NCI-H524 treated with DMSO at 0.1 percent for 48 hours (cell line): Measurements from ENCODE around the gene PLXNA3.

ENCODE experiments used
- DNase-seq: peaks from one replicate; lab custom pipeline; 2025; lab: John Stamatoyannopoulos, UW

PLXNA3 gene

DNA sequence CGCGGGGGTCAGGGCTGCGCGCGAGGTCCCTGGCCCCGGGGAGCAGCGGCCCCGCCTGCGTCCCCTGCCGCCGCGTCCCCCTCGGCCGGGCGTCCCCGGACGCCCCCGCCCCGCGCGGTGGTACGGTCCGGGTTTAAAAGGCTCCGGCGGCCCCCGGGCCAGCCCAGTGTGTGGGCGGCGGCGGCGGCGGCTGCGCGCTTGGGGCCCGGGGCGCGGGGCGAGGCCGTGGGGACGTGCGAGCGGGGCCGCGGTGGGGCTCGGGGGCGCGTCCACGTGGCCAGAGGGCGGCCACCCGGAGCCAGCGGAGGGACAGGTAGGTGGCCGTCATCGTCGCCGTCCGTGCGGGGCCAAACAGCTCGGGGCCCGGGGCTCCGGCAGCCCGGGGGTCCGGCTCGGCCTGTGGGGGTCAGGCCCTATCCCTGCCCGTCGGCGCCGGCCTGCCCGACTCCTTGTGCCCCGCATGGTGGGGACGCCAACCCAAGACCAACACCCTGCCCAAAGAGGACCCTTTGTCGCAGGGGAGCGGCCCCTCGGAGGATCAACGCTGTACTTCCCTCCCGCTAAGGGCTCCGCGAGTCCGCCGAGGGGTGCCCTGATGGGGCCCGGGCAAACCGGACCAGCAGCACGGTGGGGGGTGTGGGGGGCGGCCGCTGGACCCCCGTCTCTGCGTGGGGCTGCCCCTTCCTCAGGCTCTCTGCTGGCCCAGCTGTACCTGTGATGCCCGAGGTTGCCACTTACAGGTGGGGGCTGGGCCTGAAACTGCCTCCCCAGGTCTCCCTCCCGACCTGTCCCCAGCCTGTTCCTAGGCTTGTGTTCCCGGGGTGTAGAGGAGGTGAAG lies at the start of gene PLXNA3:
TSS of gene PLXNA3 (plus strand) at position 166 of the 838 bp plus-strand sequence. CDS start 1,903 bp downstream, outside the sequence.
- no peak for DNase-seq

DNA sequence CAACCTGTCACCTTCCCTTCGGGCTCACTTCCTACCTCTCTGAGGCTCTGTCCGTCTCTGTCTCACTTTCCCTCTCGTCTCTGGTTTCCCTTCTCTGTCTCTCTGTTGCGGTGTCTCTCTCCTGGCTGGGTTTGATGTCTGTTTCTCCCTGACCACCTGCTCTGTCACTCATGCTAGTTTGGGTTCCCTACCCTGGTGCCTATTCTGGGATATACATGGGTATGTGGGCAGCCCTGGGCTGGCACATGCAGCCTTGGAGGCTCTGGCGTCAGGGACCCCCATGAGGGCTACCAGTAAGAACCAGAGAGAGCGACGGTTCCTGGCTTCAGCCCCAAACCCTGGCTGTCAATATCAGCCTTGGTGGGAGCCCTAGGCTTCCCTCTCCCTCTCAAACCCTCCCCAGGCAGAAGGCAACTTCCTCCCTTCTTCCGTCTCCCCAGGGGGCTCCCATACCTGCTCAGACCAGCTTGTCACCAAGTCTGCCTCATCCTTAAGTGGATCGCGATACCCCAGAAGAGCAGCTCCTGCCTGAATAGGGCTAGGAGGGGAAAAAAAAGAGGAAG lies 49.3 kb upstream of the PLXNA3 start:
- no peak for DNase-seq

DNA sequence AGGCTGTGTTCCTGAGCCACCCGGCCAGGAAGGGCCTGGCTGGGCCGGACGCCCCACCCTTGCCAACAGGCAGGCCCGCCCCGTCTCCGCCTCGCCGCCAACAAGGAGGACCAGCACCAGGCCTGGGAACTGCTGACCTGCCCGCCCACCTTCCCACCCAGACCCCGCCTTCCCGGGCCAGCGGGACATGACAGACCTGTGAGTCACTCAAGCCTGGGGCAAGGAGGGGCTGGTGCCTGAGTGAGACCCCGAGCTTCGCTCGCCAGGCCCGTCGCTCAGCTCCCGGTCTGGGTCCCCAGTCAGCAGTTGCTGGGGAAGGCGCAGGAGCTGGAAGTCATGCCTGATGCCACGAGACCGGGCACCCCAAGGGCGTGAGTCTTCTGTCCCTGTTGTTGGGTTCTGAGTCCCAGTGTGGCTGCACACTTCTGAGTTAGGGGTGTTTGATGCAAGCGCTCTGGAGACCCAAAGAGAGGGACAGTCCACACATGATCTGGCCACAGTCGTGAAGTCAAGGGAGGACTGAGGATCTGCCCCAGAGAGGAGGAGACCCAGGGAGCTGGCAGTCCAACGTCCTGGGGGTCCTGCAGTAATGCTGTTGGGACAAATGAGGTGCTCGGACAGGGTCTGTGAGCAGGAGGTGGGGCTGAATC lies 48.7 kb upstream of the PLXNA3 start, which contains the start of gene DNASE1L1:
TSS of gene DNASE1L1 (minus strand) at position 33 of the 650 bp plus-strand sequence. CDS start 3,686 bp downstream, outside the sequence.
- DNase-seq, result no peak

DNA sequence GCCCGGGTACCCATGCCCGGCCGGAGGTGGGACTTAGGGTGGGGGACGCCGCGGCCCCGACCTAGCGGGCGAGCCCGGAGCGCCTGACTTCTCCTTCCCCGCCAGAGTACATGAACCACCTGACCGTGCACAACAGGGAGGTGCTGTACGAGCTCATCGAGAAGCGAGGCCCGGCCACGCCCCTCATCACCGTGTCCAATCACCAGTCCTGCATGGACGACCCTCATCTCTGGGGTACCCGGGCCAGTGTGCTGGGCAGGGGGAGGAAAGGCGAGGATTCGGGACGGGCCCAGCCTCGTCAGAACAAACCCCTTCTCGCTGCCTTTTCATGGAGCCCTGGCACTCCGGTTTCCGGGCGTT lies 46.1 kb upstream of the PLXNA3 start:
- no peak for DNase-seq

DNA sequence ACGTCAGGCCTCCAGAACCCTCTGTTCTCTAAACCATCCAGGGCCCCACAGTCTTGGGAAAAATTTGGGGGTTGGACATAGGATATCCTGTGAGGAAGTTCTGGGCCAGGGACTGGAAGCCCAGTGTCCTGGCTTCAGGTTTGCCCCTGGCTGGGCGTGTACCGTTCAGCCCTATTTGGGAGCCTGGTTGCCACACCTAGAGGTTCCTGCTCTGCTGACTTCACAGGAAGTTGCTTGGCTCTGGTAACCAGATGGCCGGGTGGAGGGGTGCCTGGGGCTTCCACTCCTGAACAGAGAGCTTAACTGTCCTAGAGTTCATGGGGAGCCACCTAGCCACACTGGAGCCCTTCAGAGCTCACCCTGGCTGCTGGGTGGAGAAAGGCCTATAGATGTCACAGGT lies 45.6 kb upstream of the PLXNA3 start:
- DNase-seq, result no peak

DNA sequence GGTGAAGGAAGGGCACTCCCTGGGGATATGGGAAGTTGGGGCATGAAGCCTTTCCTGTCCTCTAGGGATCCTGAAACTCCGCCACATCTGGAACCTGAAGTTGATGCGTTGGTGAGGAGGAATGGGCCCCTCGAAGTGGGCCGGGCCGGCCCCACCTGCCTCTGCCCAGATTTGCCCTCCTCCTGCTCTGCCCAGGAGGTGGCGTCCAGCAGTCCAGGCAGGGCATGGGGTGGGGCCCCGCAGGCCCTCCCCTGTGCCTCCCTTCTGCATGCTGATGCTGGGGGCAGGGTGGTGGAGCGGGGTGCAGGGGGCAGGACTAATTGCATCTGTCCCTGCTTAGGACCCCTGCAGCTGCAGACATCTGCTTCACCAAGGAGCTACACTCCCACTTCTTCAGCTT lies 44.9 kb upstream of the PLXNA3 start:
- DNase-seq, result no peak

DNA sequence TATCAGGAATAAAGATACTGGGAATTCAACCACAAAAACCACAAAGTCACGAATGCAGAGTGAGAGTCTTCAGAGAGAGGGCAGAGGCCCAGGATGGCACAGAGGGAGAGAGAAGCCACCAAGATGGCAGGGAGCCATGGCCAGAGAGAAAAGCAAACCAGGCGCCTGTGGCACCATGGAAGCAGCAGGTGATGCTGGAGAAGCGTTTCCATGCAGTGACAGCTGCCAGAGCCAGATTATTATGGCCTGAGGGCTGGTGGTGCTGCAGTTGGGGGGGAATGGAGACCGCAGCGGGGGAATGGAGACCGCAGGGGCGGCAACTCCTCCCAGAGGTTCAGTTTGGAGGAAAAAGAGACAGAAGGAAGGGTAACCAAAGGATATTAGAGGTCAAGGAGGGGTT lies 40.9 kb upstream of the PLXNA3 start:
- no peak for DNase-seq

DNA sequence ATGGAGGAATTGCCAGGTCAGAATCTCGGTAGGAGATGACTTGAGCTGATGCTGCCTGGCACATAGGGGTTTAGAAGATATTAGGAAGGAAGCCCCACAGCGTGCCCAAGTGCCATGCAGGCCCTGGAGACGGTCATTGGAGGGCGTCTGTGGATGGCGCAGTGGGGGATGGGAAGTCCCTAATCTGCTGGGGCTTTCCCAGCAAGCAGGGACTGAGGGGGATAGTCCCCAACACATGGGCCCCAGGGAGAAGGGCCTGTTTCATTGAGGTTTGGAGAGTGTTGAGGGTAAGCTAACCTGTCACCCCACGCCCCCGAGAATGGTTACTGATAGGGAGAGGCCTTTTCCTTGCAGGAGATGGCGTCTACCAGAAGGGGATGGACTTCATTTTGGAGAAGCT lies 38.9 kb upstream of the PLXNA3 start:
- no peak for DNase-seq

DNA sequence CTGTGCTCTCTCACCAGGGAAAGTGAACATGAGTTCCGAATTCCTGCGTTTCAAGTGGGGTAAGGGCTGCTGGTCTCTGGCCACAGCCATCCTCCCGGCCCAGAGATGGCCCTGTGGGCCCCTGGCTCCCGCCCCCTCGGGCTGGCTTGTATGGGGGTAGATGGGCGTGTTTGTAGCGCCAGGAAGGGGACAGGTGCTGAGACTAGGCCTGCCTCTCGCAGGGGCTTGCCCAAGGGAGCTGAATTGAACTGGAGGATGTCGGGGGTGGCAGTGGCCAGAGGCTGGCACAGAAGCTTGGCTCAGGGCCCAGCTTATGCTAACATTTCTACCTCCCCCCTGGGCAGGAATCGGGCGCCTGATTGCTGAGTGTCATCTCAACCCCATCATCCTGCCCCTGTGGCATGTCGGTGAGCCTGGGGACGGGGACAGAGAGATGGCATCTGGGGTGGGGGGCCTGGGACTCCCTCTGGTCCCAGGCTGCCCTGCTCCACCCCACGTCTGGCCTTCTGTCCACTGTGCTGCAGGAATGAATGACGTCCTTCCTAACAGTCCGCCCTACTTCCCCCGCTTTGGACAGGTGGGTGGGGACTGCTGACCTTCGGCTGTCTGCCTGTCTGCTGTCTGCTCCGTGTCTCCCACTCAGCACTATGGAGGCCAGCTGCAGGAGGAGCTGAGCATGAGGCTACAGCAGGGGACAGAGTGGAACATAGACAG lies 38.2 kb upstream of the PLXNA3 start:
- no peak for DNase-seq

DNA sequence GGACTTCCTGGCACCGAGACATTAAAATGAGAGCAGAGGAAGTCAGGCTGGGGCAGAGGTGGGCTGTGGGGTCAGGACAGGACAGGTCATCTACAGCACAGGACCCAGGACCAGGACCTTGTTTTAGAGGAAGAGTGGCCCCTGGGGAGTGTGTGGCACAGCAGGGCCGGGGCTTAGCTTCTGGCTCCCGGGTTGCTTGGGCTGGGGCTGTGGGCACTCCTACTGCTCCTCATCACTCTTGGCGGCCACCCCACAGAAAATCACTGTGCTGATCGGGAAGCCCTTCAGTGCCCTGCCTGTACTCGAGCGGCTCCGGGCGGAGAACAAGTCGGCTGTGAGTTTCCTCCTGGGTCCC lies 37.7 kb upstream of the PLXNA3 start:
- no peak for DNase-seq

DNA sequence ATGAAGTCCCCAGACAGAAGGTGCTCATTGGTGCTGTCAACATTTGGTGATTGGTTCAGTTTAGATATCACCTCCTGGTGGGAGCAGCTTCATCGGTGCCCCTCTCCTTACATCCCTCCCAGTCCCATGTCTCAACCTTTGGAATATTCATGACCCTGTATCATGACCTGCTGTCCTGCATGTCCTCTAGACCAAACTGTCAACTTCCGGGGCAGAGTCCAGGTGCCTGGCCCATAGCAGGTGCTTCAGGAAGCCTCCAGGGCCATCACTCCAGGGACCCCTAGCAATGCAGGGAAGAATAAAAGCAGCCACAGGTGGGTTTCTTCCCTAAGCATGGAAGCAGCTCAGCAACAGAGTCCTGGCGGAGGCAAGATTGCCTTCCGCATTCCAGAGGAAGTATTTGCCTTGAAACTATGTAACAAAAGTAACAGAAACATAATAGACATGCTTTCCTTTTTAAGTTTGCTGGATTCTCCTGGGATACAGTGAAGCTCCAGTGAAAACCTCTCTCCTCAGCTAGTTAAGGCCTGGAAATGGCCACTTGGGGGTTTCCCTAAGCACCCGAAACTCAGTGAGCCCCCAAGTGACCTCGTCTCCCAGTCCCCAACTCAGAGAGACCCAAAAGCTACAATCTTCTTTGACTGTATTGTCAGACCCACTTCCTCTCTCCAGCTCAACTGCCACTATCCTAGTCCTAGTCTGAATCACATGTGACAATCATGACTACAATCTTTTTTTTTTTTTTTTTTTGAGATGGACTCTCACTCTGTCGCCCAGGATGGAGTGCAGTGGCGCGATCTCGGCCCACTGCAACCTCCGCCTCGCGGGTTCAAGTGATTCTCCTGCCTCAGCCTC lies 30.9 kb upstream of the PLXNA3 start:
- DNase-seq, result no peak

DNA sequence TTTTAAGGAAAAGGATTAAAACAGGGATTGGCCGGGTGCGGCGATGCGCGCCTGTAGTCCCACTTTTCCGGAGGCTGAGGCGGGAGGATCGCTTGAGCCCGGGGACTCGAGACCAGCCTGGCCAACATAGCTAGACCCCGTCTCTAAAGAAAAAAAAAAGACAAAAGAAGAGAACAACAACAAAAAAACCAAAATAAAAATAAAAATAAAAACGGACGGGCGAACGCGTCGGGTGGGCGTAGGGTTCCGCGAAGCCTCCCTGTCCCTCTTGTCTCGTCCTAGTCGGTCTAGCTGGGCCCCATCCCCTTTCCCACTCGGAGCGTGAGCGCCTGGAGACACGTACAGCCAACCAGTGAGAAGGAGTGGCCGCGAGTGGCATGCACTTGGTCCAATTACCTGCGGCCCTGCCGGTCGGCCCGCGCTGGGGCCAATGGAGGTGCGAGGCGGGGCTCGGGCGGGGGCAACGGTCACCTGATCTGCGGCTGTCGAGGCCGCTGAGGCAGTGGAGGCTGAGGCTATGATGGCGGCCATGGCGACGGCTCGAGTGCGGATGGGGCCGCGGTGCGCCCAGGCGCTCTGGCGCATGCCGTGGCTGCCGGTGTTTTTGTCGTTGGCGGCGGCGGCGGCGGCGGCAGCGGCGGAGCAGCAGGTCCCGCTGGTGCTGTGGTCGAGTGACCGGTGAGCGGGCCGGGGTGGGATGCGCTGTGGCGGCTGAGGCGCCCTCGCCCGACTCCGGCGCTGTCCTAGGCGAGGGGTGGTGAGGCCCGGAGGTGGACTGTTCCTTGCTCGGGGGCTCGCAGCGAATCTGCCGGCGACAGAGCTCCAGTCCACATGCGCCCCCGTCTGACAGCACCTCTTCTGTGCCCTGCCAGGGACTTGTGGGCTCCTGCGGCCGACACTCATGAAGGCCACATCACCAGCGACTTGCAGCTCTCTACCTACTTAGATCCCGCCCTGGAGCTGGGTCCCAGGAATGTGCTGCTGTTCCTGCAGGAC lies 29.6 kb upstream of the PLXNA3 start, which contains the start of gene ATP6AP1:
TSS of gene ATP6AP1 (plus strand) at position 502 of the 996 bp plus-strand sequence. CDS start at position 518, 16 bp downstream.
- peak; percentile 62 for DNase-seq

DNA sequence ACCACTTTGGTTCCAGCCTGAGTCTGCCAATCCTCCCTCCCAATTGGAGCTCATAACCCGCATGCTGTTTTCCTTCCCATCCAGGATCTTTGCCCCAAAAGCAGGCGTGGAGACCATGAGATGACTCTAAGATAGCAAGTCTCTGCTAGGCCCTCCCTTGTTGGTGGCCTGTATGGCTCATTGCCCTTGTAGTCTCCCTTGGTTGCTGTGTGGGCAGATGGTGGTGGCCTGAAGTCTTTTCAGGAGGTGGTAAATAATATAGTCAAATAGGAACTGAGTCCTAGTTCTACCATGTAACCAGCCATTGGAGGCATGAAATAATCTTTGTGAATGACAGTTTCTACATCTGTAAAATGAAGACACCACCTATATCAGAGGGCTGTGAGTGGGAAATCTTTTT lies 28.4 kb upstream of the PLXNA3 start:
- DNase-seq, result no peak

DNA sequence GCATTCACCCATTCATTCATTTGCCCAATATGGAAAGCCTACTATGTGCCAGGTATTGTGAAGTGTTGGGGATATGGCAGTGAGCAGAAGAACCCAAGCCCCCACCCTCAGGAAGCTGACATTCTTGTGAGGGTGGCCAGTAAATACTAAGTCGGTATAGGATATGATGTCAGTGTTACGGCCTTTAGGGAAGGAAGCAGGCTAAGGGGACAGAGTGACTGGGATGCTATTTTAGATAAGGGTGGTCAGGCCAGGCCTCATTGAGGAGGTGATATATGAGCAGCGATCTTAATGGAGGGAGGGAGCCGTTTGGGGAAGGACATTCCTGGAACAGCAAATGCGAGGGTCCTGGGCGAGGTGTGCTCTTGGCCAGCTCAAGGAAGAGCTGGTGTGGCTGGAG lies 27.6 kb upstream of the PLXNA3 start:
- no peak for DNase-seq

DNA sequence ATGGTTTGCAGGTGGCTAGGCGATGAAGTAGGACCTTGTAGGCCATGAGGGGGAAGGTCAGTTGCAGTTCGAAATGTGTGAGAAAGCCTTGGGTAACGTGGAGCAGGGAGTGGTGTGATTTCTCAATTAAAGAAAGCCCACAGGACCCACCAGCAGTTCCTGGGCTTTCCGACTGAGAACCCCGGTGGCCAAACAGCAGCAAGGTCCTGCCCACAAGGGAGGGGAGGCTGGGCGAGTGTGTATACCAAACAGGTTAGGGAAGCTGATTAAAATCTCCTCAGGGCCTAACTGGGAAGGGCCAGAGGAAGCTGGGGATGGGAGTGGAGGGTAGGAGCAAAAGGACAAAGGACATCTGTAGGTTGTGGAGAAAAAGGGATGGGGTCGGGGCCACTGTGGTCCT lies 27.2 kb upstream of the PLXNA3 start:
- DNase-seq, result no peak

DNA sequence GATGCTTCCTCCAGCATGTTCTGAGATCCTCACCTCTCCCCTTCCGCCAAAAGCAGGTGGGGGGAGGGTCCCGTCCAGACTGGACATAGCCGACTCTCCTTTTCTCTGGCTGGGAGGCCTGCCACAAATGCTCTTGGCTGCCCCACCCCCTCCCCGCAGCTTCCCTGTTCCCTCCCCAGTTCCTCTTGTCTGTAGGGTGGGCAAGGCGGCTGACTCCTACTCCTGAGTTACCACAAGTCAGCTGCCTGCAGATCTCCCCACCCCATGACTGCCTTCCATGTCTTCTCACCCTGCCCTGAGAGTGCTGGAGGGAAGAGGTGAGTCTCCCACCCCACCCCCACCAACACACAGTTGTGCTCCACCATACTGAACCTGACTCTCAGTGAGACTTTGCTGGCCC lies 26.7 kb upstream of the PLXNA3 start:
- DNase-seq, result no peak

DNA sequence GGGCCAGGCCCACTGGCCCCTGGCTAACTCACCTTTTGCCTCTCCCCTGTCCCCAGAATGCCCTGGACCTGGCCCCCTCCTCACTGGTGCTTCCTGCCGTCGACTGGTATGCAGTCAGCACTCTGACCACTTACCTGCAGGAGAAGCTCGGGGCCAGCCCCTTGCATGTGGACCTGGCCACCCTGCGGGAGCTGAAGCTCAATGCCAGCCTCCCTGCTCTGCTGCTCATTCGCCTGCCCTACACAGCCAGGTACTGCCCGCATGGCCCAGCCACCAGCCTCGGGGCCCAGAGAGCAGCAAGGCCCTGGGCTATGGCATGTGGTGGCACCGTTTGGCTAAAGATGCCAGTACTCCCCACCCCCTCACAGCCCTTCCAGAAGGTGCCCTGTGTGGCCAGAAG lies 25.9 kb upstream of the PLXNA3 start:
- no peak for DNase-seq

DNA sequence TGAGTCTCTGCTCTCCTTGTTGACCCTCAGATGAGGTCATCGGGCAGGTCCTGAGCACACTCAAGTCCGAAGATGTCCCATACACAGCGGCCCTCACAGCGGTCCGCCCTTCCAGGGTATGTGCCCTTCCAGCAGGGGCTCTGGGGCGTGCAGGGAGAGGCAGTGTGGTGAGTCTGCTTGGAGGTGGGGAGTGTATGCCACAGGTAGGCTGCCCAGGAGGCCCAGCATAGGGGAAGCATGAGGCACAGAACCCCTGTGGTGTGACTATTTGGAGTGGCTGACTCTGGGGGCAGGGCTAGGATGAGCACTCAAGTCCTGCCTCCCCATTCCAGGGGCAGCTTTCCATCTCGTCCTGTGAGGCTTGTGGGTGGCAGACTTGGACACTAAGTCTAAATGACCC lies 24.5 kb upstream of the PLXNA3 start:
- DNase-seq, result no peak

DNA sequence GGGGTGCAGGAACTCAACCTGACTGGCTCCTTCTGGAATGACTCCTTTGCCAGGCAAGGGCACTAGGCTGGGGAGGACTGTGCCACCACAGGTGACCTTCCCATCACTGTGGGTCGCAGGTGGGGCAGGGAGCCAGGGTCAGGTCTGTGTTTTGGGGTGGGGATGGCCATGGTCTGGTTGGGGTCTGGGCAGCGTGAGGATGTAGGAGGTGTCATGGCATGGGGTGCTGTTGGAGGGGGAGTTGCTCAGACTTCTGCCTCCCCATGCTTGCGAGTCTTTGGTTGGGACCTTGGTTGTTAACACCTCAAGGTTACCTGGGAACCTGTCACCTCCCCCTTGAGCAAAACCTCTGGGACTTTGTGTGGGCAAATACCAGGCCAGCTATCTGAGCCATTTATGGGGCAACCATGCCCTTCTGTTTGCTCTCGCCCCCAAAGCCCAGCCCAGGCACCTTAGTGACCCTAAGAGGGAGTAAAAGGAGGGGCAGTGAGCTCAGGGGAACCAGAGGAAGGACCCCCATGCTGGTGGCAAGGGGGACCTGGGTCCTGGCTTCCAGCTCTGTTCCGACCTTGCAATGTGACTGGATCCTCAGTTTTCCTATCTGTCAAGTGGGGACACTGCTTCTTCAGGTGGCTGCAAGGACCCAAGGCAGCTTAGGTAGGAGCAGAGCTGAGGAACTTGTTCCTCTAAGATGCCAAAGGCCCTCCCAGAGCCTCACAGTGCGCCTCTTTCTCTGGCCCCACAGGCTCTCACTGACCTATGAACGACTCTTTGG lies 23.5 kb upstream of the PLXNA3 start:
- DNase-seq, result no peak
